C4-2B (cell line): Measurements from ENCODE around the gene BPIFB6.

Experiments used
- CTCF ChIP-seq: fragments of 450-650 bp; conservative IDR thresholded peaks from 2 replicates; pipeline ENCODE4 v1.5.1; 2017; ENCODE audit warnings: mild to moderate bottlenecking
- ZFX ChIP-seq: fragments of 450-650 bp; IDR thresholded peaks from 2 replicates; pipeline ENCODE4 v1.6.1; 2017

GRCh38 chr20:33092361-33092760 is 60.9 kb downstream of the BPIFB6 start:
- TF ChIP-seq CTCF (no peak), ZFX (no peak)
